PFSK-1 (cell line): ENCODE measurements around the gene CAMK4.

Source experiments
- FOXP2 ChIP-seq: optimal IDR thresholded peaks from 2 replicates; pipeline ENCODE3; 2011; ENCODE audit warnings: borderline replicate concordance, control low read depth, inconsistent platforms; ENCODE audit not compliant: insufficient read depth; ENCODE audit errors: extremely low read length, extremely low read depth
- POLR2AphosphoS5 ChIP-seq: IDR thresholded peaks from 2 replicates; pipeline ENCODE4 v1.6.1; 2012; ENCODE audit warnings: low read depth, mild to moderate bottlenecking, control low read depth, low read length, moderate library complexity
- REST ChIP-seq, 2 experiments: IDR thresholded peaks; 2 replicates each; pipeline versions ENCODE4 v1.6.1 to v1.8.0; 2011 to 2012; ENCODE audit warnings: low read depth in 2 of 2, low read length in 2 of 2, control low read depth in 1 of 2, inconsistent platforms in 1 of 2, mild to moderate bottlenecking in 1 of 2, moderate library complexity in 1 of 2; ENCODE audit not compliant: insufficient read depth in 1 of 2
- SIN3A ChIP-seq: IDR thresholded peaks from 2 replicates; pipeline ENCODE4 v1.6.1; 2012; ENCODE audit warnings: mild to moderate bottlenecking, low read length, moderate library complexity, borderline replicate concordance; ENCODE audit not compliant: insufficient read depth
- TAF1 ChIP-seq: IDR thresholded peaks from 2 replicates; pipeline ENCODE4 v1.6.1; 2012; ENCODE audit warnings: low read length, control low read depth, borderline replicate concordance; ENCODE audit not compliant: insufficient read depth

Gene CAMK4

DNA sequence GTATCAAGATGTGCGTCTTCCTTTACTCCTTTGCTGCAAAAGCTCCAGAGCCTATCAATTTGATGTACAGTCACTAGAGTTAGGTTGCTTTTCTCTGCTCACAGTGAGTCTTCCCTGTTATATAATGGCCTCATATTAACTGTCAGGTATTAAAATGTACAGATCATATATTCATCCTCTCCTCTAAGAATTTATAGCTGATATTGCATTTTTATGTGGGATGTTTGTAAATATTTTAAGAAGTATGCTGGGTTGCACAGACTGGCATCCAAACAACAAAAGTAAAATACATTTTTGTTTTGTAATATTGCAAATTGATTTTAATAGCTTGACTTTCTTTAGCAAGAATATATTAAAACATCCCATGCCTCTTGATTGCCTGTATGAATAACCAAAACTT, 148.6 kb downstream of the CAMK4 start:
- TF ChIP-seq REST (IDR thresholded peaks at IDR 0.05; ENCODE audit: insufficient read depth in 1 of 2, low read depth in 2 of 2, low read length in 2 of 2) (no peak), TAF1 (no peak), SIN3A (no peak), POLR2AphosphoS5 (no peak), FOXP2 (no peak)

DNA sequence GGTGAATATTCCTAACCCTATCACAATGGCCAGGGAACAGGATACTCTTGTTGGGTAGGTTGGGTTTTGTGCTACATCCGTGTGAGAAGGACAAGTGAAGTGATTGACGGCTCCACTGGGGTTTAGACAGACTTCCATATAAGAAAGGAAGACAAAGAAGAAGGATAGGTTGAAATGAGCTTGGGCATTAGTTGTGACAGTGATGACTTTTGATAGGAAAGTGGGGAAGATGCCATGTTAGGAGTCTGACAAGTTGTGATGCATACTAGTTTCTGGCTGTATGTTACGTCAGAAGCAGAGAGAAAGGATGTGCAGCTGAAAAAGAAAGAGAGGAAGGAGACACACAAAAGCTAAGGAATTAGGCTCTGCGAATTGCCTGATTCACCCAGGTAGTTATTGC, 150.2 kb downstream of the CAMK4 start:
- no peak for TF ChIP-seq SIN3A
- TF ChIP-seq FOXP2, result no peak
- TF ChIP-seq REST (IDR thresholded peaks at IDR 0.05; ENCODE audit: insufficient read depth in 1 of 2, low read depth in 2 of 2, low read length in 2 of 2), result no peak
- no peak for TF ChIP-seq TAF1
- no peak for TF ChIP-seq POLR2AphosphoS5

DNA sequence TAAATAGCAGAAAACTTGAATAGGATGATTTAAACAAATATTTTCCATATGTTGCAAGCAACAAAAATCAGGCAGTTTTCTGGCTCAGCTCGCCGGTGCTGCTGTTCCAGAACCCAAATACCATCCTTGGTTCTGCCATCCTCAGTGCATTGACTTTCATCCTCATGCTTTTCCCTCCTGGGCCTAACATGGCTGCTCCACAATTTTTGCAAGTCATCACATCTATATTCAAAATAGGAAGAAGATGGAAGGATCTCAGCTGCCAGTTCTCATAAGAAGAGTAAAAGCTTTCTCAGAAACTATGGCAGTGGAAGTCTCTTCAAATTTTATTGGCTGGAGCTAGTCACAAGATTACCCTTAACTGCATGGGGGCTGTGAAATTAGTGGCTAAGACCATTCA, 151.5 kb downstream of the CAMK4 start:
- TF ChIP-seq FOXP2 (no peak), REST (IDR thresholded peaks at IDR 0.05; ENCODE audit: insufficient read depth in 1 of 2, low read depth in 2 of 2, low read length in 2 of 2) (no peak)

DNA sequence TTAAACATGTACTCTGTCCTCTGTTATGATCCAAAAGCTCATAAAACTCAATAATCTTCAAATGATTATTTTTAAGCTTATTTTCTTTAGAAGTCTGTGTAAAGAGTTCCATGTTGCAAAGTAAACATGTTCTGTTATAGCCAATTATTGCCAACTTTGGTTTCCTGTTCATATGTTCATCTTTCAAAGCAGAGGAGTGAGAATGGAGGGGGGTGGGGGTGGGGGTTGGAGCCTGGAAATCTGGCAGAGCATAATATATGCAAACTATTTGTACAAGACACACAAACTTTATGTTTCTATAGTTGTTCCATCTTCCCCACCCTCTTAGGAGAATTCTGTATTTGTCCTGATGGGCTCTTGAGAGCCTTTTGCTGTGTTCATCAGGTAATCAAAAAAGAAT, 153.1 kb downstream of the CAMK4 start:
- TF ChIP-seq SIN3A, result no peak
- TF ChIP-seq FOXP2, result no peak
- TF ChIP-seq TAF1, result no peak
- TF ChIP-seq REST (IDR thresholded peaks at IDR 0.05; ENCODE audit: insufficient read depth in 1 of 2, low read depth in 2 of 2, low read length in 2 of 2), result no peak
- no peak for TF ChIP-seq POLR2AphosphoS5

GRCh38 chr5:111379391-111379816, 155.2 kb downstream of the CAMK4 start:
- TF ChIP-seq POLR2AphosphoS5 (no peak), REST (IDR thresholded peaks at IDR 0.05; ENCODE audit: insufficient read depth in 1 of 2, low read depth in 2 of 2, low read length in 2 of 2) (no peak), SIN3A (no peak), FOXP2 (no peak), TAF1 (no peak)
